Cardiac fibroblast (primary cell): ENCODE data around the gene POMT2.
"Not testable (repeated sequence)": the region's sequence is repeated elsewhere in the genome, so short reads cannot be mapped to it uniquely, and the experiment has no call there.

Experiments used
- DNase-seq, 2 donors: peaks; one replicate each; pipeline versions ENCODE4 v3.0.0 to v3.0.0-alpha.2; 2010; ENCODE audit warnings: low read depth in 2 of 2
- H3K4me3 ChIP-seq, 2 donors: replicated peaks in 1 of 2; 1 replicate in 1 of 2; 2 replicates in 1 of 2; pipeline ENCODE4 v1.5.1; 2011; ENCODE audit warnings: low read depth in 2 of 2, low read length in 2 of 2, mild to moderate bottlenecking in 2 of 2, moderate library complexity in 1 of 2
- TF ChIP-seq, protein P1 (sequence below): IDR thresholded peaks from one replicate; pipeline ENCODE4 v1.5.1; 2011; ENCODE audit warnings: low read depth, mild to moderate bottlenecking, low read length, inconsistent platforms

POMT2 gene

DNA sequence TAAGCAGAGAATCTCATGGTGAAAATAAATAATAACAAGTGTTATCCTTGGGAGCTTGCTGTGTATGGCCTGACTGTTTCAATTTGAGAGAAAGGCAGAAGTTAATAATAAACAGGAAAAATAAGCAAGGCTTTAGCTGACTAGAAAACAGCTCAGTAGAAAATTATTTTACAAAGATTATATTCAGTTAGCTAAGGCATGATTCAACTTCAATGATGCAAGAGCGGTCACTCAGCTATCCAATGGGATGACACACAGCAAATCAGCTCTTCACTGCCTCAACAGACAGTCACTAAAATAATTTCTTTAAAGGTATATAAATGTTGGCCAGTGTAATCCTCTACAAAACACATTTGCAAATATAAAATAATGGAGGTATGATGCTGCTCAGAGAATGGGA lies 18.7 kb upstream of the POMT2 start:
- TF ChIP-seq, protein P1, sequence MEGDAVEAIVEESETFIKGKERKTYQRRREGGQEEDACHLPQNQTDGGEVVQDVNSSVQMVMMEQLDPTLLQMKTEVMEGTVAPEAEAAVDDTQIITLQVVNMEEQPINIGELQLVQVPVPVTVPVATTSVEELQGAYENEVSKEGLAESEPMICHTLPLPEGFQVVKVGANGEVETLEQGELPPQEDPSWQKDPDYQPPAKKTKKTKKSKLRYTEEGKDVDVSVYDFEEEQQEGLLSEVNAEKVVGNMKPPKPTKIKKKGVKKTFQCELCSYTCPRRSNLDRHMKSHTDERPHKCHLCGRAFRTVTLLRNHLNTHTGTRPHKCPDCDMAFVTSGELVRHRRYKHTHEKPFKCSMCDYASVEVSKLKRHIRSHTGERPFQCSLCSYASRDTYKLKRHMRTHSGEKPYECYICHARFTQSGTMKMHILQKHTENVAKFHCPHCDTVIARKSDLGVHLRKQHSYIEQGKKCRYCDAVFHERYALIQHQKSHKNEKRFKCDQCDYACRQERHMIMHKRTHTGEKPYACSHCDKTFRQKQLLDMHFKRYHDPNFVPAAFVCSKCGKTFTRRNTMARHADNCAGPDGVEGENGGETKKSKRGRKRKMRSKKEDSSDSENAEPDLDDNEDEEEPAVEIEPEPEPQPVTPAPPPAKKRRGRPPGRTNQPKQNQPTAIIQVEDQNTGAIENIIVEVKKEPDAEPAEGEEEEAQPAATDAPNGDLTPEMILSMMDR: no peak
- H3K4me3 ChIP-seq: no peak overlapping the region
- peak; percentile 21 to 79 for DNase-seq

DNA sequence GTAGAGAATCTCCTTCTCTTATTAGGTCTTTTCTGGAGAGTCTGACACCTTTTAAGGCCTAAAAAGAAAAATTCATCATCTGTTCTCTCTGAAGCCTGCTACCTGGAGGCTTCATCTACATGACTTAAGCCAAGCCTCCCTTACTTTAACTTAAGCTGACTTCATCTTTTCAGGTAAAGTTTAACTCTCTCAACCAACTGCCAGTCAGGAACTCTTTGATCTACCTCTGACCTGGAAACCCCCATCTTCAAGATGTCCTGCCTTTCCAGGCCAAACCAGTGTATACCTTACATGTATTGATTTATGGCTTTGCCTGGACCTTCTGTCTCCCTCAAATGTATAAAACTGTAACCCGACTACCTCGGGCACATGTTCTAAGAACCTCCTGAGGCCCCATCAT lies 17.6 kb upstream of the POMT2 start:
- no peak for DNase-seq
- no peak overlapping the region for H3K4me3 ChIP-seq
- TF ChIP-seq, protein P1: no peak

DNA sequence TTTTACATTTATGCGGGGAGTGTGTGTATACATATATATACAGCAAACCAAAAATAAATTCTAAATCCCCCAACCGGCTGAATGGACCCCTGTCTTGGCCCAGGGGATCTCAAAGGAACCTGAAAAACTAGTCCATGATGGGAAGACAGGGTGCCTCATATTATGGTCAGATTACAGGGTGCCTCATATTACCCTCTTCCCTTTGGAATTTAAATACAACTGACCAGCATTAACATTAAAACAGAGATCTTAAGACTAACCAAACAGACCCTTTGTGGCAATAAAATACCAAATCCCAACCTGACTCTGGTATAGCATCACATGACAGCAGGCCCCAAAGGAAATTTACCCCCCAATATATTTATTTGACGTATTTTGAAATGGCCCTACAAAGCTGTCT lies 17.2 kb upstream of the POMT2 start:
- no peak overlapping the region for H3K4me3 ChIP-seq
- no peak for DNase-seq
- TF ChIP-seq, protein P1: no peak

DNA sequence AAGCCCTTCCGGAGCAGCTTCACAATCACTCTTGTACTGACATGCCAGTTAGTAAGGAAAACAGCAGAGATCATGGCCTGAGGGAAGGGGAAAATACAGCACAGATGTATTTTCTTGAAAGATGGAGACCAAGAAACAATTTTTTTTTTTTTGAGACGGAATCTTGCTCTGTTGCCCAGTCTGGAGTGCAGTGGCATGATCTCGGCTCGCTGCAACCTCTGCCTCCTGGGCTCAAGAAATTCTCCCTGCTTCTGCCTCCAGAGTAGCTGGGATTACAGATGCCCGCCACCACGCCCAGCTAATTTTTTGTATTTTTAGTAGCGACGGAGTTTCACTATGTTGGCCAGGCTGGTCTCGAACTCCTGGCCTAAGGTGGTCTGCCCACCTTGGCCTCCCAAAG lies 16.6 kb upstream of the POMT2 start:
- not testable (repeated sequence) for H3K4me3 ChIP-seq, DNase-seq

DNA sequence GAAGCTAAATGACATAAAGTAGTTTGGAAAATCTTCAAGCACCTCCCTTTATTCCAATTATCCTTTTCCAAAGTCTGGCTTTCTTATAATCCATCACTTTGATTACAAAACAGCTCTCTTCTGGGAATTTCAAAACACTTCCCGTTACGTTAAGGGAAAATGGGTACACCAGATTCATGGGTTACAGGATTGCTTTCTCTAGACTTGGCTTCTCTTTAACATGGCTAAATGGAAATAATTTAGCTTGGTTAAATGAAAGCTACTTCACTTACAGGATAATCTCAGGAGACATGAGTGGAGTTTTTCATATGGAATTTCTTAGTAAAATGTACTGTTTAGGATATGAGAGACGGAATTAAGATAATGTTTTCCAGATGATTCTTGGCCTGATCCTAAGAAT lies 14.9 kb upstream of the POMT2 start:
- no peak for DNase-seq
- no peak overlapping the region for H3K4me3 ChIP-seq
- TF ChIP-seq, protein P1: no peak

DNA sequence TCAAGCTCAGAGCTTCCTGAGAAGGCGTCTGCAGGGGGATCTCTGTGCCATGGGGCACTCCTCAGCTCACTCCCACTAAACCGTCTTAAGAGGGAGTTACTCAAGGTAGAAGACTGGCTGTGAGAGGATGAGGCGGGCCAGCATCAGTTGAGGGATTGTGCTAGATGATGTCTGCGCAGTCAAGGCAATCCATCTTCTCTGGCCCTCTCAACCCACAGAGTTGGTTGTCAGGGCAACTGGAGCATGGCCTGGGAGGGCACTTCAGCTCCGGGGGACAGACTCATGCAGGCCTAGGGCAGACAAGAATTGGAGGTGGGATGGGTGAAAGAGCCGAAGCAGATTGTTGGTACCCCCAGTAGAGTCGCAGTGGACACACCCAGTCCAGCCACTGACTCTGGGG lies 9.2 kb upstream of the POMT2 start:
- H3K4me3 ChIP-seq: no peak overlapping the region
- TF ChIP-seq, protein P1: no peak
- no peak for DNase-seq

DNA sequence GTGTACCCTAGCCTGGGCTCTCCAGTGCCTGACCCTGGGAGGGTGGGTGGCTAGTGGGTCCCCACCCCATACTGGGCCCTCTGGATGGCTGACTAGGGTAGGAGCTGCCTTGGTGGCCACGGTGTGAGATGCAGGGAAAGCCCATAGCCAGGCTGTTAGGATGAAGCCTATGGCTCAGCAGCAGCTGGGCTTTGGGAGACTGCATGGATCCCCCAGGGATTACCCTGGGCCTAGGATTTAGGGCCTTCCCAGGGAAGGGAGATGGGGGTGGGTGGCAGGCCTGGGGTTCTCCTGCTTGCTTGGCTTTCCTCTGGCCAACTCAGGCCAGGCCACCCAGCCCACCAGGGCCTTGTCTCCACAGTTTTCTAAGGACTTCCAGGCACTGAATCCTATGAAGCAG lies 6.4 kb upstream of the POMT2 start:
- DNase-seq: no peak
- TF ChIP-seq, protein P1: no peak
- no peak overlapping the region for H3K4me3 ChIP-seq

DNA sequence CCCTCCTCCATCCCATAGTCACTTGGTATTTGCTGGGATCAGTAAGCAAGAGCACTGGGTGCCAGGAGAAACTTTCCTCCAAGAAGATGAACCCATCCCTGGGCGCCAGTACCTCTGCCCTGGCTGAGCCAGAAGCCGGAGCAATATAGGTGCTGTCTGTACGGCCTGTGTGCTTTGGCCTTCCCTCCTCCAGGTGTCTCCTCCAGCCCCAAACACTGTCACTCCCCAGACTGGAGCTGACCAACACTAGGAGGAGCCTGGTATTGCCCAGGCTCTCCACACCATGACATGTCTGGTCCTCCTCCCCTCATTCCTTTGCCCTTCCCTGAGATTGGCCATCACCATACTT lies 5.0 kb upstream of the POMT2 start:
- H3K4me3 ChIP-seq: no peak overlapping the region
- TF ChIP-seq, protein P1: no peak
- DNase-seq: no peak
